IPS-18c (cell line): Measurements from ENCODE around the gene LPCAT3.
"Not testable (repeated sequence)": the region's sequence is repeated elsewhere in the genome, so short reads cannot be mapped to it uniquely, and the experiment has no call there.

ENCODE experiments used
- H3K4me3 ChIP-seq: 2 replicates; pipeline ENCODE4 v1.7.0; 2013; ENCODE audit warnings: low read depth, mild to moderate bottlenecking, low read length, moderate library complexity; ENCODE audit not compliant: insufficient read depth
- H3K9me3 ChIP-seq: one replicate; pipeline ENCODE4 v1.6.1; 2013; ENCODE audit warnings: mild to moderate bottlenecking, low read length, moderate library complexity; ENCODE audit not compliant: control insufficient read depth, insufficient read depth

The LPCAT3 gene

DNA sequence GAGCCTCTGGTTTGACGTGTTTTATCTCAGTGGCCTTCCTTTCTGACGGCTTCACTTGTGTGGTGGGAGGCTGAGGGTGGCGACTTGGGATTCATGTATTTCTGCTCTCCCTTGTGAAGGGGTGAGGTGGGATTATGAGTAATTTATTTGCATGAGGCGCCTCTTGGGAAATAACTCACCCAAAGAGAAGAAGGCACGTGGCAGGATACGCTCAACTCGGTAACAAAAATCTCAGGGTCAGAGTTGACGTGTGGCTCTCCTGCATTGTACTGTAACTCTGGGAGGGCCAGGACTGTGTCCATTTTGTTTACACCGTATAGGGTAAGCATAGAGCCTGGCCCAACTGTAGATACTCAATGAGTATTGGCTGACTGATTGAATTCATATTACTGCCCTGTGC is 27.6 kb upstream of the LPCAT3 start:
- Histone ChIP-seq H3K9me3 (no peaks in the 10 kb centered on the region), H3K4me3 (no peak overlapping the region)

DNA sequence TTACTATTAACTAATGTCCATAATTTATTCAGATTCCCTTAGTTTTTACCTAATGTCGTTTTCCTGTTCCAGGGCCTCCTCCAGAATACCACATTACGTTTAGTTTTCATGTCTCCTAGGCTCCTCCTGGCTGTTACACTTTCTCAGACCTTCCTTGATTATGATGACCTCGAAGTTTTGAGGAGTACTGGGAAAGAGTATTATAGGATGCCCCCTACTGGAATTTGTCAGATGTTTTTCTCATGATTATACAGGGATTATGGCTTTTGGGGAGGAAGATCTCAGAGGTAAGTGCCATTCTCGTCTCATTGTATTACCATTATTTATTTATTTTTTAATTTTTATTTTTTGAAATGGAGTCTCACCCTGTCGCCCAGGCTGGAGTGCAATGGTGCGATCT is 24.6 kb upstream of the LPCAT3 start:
- peaks cover 1% of the 10 kb centered on the region for H3K9me3 ChIP-seq
- H3K4me3 ChIP-seq: no peak overlapping the region

DNA sequence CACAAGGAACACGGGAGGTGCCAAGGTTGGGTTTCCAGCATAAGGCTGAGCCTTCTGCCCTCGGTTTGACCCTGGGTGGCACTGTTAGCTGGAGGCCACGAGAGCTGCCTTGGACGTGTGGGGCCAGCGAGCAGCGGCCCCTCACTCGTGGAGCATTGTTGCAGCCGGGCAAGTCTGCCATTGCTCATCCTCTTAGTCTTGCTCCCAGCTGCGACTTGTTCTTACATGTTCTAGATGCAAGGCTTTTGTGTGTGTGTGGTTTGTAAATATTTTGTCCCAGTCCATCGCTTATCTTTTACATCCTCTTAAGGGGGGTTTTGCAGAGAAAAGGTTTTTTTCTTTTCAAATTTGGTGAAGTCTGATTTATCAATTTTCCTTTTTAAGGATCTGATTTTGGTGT is 21.1 kb upstream of the LPCAT3 start:
- Histone ChIP-seq H3K4me3 (no peak overlapping the region), H3K9me3 (peaks cover 2% of the 10 kb centered on the region)

DNA sequence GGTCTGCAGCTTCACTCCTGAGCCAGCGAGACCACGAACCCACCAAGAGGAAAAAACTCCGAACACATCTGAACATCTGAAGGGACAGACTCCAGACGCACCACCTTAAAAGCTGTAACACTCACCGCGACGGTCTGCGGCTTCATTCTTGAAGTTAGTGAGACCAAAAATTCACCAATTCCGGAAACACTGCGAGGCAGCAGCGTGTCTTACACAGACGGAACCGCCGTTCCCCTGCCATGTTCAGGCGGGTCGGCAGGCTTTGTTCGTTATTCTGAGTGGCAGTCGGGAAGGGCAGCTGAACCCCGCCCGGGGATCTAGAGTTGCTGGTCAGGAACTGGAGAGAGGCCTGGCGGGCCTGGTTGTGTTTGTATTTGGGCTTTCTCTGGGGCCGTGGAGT is 20.3 kb upstream of the LPCAT3 start:
- no peak overlapping the region for H3K4me3 ChIP-seq
- peaks cover 2% of the 10 kb centered on the region for H3K9me3 ChIP-seq

DNA sequence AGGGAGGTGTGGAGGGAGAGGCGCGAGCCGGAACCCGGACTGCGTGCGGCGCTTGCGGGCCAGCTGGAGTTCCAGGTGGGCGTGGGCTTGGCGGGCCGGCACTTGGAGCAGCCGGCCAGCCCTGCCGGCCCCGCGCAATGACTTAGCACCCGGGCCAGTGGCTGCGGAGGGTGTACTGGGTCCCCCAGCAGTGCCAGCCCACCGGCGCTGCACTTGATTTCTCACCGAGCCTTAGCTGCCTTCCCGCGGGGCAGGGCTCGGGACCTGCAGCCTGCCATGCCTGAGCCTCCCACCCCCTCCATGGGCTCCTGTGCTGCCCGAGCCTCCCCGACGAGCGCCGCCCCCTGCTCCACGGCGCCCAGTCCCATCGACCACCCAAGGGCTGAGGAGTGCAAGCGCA is 19.1 kb upstream of the LPCAT3 start:
- not testable (repeated sequence) for H3K9me3 ChIP-seq, H3K4me3 ChIP-seq

DNA sequence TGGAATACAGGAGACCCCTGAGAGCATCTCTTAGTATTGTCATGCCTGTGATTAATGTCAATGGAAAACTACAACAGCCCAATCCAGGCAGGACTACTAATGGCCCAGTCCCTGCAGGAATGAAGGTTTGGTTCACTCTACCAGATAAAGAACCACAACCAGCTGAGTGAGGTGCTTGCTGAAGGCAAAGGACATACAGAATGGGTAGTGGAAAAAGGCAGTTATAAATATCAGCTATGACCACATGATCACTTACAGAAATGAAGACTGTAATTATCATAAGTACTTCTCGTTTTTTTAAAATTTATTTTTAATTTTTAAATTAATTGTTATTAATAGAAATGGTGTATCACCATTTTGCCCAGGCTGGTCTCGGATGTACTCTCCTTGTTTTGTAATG is 17.2 kb upstream of the LPCAT3 start:
- Histone ChIP-seq H3K9me3 (peaks cover 2% of the 10 kb centered on the region), H3K4me3 (no peak overlapping the region)

DNA sequence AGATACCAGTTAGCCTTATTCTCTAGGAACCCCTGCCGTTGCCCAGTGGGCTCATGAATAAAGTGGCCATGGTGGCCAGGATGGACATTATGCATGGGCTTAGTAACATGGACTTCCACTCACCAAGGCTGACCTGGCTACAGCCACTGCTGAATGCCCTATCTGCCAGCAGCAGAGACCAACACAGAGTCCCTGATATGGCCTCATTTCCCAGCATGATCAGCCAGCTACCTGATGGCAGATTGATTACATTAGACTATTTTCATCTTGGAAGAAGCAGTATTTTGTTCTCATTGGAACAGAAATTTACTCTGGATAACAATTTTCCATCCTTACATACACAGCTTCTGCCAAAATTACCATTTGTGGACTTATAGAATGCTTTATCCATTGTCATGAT is 16.2 kb upstream of the LPCAT3 start:
- Histone ChIP-seq H3K9me3 (peaks cover 2% of the 10 kb centered on the region), H3K4me3 (no peak overlapping the region)

DNA sequence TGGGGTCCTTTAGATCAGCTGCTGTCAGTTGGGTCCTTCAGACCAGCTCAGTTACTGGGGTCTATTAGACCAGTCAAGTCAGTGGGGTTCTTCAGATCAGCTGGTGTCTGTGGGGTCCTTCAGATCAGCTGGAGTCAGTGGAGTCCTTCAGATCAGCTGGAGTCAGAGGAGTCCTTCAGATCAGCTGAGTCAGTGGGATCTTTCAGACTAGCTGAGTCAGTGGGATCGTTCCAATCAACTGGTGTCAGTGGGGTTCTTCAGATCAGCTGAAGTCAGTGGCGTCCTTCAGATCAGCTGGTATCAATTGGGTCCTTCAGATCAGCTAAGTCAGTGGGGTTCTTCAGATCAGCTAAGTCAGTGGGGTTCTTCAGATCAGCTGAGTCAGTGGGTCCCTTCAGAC is 14.7 kb upstream of the LPCAT3 start:
- Histone ChIP-seq H3K4me3 (no peak overlapping the region), H3K9me3 (peaks cover 2% of the 10 kb centered on the region)

DNA sequence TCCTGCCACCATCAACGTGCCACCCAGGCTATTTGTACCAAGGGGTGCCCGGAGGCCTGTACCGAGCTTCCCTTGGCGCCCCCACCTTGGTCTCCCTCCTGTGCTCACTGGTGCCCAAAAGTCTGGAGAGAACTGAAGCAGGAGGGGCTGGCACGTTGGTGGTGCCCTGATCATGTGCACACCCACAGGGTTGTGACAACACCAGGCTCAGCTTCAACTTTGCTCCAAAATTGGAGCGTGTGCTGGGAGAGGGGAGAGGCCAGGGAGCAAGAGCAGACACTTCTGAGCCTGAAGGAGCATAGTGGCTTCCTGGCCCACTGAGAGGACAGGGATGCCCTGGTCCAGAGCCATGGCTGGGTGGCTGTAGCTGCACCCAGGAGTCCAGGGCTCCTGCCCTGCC is 13.0 kb upstream of the LPCAT3 start:
- Histone ChIP-seq H3K9me3 (no peaks in the 10 kb centered on the region), H3K4me3 (no peak overlapping the region)

DNA sequence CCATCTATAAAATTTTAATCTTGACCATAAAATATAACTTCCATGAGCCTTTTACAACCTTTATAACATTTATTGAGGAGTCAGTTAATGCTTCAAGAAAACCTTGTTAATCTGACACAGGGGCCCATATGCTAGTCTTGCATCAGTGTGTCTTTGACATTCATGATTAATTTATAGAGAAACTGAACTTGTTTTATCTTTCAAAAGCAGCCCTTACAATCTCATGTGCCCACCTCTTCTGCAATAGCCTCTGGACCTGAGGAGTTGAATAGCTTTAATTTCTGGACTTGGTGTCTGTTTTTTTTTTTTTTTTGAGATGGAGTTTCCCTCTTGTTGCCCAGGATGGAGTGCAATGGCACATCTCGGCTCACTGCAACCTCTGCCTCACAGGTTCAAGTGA is 8.6 kb upstream of the LPCAT3 start:
- no peak overlapping the region for H3K4me3 ChIP-seq
- no peaks in the 10 kb centered on the region for H3K9me3 ChIP-seq

DNA sequence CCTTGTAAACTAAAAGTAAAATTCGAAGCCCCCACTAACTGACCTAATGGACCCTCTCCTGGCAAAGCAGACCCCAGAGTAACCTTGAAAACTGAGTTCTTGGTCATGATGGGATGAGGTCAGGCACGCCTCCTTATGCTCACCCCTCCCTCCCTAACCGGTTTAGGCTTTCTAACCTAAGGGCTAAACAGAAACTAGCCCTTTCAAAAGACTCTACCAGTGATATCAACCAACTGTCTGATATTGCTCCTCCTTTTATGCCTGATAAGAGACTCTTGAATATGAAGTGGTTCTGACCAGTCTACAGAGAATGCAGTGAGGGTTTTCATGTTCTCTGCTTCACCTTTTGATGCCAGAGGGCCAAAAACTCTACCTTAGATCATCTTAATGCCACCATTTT is 4.8 kb upstream of the LPCAT3 start:
- Histone ChIP-seq H3K9me3 (no peaks in the 10 kb centered on the region), H3K4me3 (no peak overlapping the region)

DNA sequence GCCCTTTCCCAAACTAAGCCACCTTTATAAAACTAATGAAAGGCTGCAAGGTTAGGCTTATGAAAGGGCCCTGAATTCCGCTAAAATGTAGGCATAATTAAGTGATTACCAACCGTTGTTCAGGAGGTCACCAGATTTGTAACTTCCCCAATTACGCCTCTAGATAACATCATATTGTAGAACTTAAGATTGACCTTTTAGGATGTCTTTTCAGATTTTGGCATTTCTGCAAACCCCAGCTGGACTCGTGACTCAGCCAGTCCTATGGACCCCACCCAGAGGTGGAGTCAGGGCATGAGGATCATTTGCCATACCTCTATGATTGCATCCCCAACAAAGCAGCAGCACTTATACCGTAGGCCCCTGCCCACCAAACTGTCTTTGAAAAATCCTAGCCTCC is 3.7 kb upstream of the LPCAT3 start:
- no peaks in the 10 kb centered on the region for H3K9me3 ChIP-seq
- H3K4me3 ChIP-seq: no peak overlapping the region

DNA sequence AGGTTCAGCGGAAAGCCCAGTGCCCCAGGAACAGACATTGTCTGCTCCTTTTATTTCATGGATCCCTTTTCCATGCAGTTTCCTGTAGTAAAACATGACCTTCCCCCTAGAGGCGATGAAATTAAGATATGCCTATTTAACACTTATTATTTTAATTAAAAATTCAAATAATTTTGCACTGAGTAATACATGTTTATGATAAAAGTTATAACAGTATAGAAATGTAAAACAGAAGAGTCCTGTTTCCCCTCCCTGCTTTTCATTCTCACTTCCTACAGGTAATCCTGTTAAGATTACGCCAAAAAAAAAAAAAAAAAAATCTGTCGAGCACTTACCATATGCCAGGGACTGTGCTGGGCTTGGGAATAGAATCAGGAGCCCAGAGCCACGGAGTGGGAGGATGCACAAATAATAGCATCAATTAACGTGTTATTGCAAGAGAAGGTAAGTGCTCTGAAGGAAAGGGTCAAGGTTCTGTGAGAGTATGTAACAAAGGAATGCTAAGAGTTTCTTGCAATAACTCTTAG is 830 bp upstream of the LPCAT3 start:
- H3K4me3 ChIP-seq: peak overlapping the region; percentile 89; the same call in 1 of the 2 replicates
- no peaks in the 10 kb centered on the region for H3K9me3 ChIP-seq

DNA sequence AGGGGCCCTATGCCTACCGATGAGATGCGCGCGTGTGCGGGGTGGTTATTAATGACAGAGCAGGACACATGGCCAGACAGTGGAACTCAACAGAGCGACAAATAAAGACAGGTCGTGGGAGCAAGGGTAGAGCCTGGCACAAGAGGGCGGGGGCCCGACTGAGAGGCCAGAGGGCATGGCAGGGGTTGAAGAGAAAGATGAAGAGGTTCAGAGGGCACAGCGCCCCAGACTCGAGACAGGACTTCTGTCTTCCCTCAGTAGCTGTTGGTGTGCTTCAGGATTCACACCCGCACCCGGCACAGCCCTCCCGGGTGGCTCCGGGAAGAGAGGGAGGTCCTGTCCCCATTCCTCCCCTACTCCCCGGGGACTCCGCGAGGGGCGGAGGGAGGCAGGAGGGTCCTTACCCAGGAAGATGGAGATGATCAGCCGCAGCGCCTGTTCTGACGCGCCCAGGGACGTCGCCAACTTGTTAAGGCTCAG is 366 bp downstream of the LPCAT3 start:
- no peaks in the 10 kb centered on the region for H3K9me3 ChIP-seq

DNA sequence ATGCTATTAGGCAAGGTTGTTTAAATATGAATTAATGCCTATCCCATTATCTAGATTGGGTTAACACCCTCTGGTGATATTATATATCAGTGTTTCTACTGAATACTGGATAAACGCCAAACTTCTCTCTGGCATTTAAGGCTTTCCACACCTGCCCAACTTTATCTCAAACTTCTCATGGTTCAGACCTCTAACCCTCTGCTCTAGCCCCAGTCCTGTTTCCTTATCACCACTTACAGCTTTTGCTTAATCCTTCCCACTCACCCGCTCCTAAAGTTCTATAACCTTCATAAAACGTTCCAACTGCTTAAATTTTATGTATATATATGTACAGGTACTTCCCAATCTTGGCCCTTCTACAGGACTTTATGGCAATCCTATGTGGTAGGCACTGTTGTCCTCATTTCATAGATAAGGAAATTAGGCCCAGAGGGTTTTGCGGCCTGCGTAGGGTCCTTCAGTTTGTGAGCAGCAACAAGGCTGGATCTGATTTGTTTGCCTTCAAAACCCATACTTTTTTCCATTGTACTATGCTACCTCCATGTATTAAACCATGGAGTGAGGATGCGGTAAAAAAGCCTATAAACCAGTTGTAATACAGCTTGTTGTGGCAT is 1.2 kb downstream of the LPCAT3 start:
- peak overlapping the region; percentile 89; the same call in 1 of the 2 replicates for H3K4me3 ChIP-seq
- H3K9me3 ChIP-seq: no peaks in the 10 kb centered on the region

More for the DNA sequence above, 366 bp downstream of the LPCAT3 start:
- peak overlapping the region; percentile 89 for H3K4me3 ChIP-seq

DNA sequence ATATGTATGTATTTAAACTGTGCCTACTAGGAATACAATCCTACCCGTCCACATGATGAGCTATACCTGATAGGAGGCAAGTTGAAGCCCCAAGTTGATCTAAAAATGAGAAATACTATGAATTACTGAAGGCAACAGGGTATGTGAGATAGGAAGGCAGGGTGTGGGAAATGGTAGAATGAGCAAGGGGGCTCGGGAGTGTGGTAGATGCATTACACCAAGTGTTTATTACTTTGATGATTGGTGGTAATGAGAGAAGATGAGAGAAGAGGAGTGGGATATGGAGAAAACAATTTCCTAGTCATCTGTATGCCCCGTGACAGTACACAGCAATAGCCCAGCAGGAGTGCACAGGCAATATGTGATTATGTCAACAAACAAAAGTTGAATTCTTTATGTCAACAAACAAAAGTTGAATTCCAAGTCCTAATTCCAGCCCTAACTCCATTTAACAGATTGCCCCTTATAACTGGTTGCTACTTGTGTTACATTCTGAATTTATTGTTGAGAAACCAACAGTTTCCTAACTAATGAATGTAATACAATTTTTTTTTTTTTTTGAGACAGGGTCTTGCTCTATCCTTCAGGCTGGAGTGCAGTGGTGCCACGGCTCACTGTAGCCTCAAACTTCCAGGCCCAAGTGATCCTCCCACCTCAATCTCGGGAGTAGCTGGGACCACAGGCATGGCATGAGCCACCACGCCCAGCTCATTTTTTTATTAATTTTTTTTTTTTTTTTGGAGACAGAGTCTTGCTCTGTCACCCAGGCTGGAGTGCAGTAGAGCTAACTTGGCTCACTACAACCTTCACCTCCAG is 2.5 kb downstream of the LPCAT3 start:
- Histone ChIP-seq H3K4me3 (no peak overlapping the region), H3K9me3 (no peaks in the 10 kb centered on the region)

DNA sequence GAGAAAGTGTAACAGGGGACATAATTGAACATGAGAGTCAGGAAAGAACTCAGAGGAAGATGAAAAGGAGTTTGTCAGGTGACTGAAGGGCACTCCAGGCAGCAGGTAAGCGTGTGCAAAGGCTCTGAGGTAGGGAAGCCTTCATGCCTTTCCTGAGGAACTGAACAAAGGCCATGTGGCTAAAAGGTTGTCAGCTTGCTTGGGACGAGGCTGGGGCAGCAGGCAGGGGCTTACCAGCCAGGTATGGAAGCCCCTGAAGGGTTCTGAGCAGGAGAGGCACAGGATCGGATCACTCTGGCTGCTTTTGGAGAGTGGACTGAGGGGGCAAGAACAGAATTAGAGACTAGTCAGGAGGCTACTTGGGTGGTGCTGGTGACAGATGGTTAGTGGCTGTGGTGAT is 5.2 kb downstream of the LPCAT3 start:
- H3K9me3 ChIP-seq: no peaks in the 10 kb centered on the region
- H3K4me3 ChIP-seq: no peak overlapping the region

DNA sequence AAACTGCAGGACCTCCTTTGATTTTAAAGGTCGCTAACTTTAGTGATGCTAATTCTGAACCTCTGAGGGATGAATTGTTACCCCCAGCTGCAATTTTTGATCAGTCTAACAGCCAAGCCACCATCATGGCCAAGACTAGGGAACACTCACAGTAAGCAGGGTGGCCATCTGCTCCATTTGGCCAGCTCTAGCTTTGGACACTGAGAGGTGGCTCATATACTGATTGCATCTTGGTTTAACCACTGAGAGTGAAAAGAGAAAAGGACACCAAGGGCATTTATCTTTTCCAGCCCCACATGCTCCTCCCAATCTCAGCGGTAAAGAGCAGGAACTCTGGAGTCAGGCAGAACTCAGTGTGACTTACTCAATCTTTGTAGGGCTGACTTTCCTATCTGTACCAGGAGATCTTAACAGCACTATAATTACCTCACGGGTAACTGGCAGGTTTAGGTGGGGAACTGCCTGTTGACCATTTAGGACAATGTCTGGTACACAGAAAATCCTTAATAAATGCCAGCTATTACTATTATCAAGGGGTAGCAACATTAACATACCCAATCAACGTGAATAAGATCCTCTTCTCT is 6.2 kb downstream of the LPCAT3 start:
- H3K4me3 ChIP-seq: no peak overlapping the region
- H3K9me3 ChIP-seq: no peaks in the 10 kb centered on the region
